BLaER1 treated with 17β-estradiol and CSF1 and Interleukin-3, amounts not matched to agents 10 nM and 100 nM (cell line): ENCODE results near the gene PSORS1C1.
"Not testable (repeated sequence)": the region's sequence is repeated elsewhere in the genome, so short reads cannot be mapped to it uniquely, and the experiment has no call there.

Experiments used
- H3K27ac ChIP-seq, 11 experiments: shearing (Covaris generic); formaldehyde crosslinking; 2 replicates each; pipeline ENCODE4 v1.8.1; 2022
- H3K27me3 ChIP-seq, 11 experiments: shearing (Covaris generic); formaldehyde crosslinking; 2 replicates each; pipeline ENCODE4 v1.8.1; 2022
- H3K36me3 ChIP-seq, 11 experiments: shearing (Covaris generic); formaldehyde crosslinking; 2 replicates each; pipeline ENCODE4 v1.8.1; 2022
- H3K4me1 ChIP-seq, 10 experiments: shearing (Covaris generic); formaldehyde crosslinking; 2 replicates each; pipeline ENCODE4 v1.8.1; 2022
- H3K4me2 ChIP-seq, 11 experiments: shearing (Covaris generic); formaldehyde crosslinking; 2 replicates each; pipeline ENCODE4 v1.8.1; 2022
- H3K4me3 ChIP-seq, 10 experiments: shearing (Covaris generic); formaldehyde crosslinking; 2 replicates each; pipeline ENCODE4 v1.8.1; 2022
- H3K9ac ChIP-seq, 11 experiments: shearing (Covaris generic); formaldehyde crosslinking; 2 replicates each; pipeline ENCODE4 v1.8.1; 2022
- H3K9me3 ChIP-seq, 11 experiments: shearing (Covaris generic); formaldehyde crosslinking; replicated peaks in 1 of 11; 2 replicates each; pipeline ENCODE4 v1.8.1; 2022
- H4K20me1 ChIP-seq, 11 experiments: shearing (Covaris generic); formaldehyde crosslinking; 2 replicates each; pipeline ENCODE4 v1.8.1; 2022
- Cebpa-rat ChIP-seq, 11 experiments: shearing (Covaris generic); IDR thresholded peaks; 2 replicates each; pipeline ENCODE4 v1.8.1; 2022

Gene PSORS1C1

GRCh38 chr6:31174378-31174777, 59.8 kb downstream of the PSORS1C1 start:
- Histone ChIP-seq H4K20me1 (no peaks in the 10 kb centered on the region), H3K36me3 (no peaks in the 10 kb centered on the region), H3K27ac (no peak overlapping the region), H3K27me3 (no peaks in the 10 kb centered on the region), H3K4me1 (peaks cover 0 to 6% (median 0%) of the 10 kb centered on the region in 10 experiments; a peak in 2 of 20 replicates), H3K9ac (no peak overlapping the region), H3K9me3 (no peaks in the 10 kb centered on the region), H3K4me3 (no peak overlapping the region), H3K4me2 (no peak overlapping the region)
- no peak for TF ChIP-seq Cebpa-rat (IDR thresholded peaks at IDR 0.05)

DNA sequence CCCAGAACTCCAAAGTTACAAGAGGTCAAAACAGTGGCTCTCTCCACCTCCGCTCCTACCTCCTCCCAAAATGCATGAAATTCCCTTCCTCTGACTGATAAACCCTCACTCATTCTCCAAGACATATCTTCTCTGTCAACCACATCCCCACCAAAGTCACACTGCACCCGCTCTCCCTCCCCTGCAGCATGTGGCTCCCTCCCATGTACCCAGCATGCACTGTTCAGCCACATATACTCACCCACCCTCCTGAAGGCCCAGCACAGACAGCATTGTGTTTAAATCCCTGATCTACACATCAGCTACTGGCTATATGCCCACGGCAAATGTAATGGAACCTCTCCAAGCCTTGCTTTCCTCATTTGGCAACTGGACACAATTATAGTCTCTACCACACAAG, 61.4 kb downstream of the PSORS1C1 start:
- Histone ChIP-seq H3K4me2 (no peak overlapping the region), H3K27ac (no peak overlapping the region), H3K4me3 (no peak overlapping the region), H3K36me3 (no peaks in the 10 kb centered on the region), H3K27me3 (no peaks in the 10 kb centered on the region), H3K4me1 (peaks cover 0 to 6% (median 0%) of the 10 kb centered on the region in 10 experiments; a peak in 2 of 20 replicates), H3K9me3 (no peaks in the 10 kb centered on the region), H4K20me1 (no peaks in the 10 kb centered on the region), H3K9ac (no peak overlapping the region)
- no peak for TF ChIP-seq Cebpa-rat (IDR thresholded peaks at IDR 0.05)

- Histone ChIP-seq H3K27ac (no peak overlapping the region), H3K4me3 (no peak overlapping the region), H4K20me1 (no peaks in the 10 kb centered on the region), H3K4me1 (peaks cover 0 to 6% (median 0%) of the 10 kb centered on the region in 10 experiments; a peak in 2 of 20 replicates), H3K9ac (no peak overlapping the region), H3K9me3 (no peaks in the 10 kb centered on the region), H3K27me3 (no peaks in the 10 kb centered on the region), H3K4me2 (peak overlapping the region in 1 of 11 experiments; percentile 37; a peak in 1 of 22 replicates), H3K36me3 (no peaks in the 10 kb centered on the region)
- no peak for TF ChIP-seq Cebpa-rat (IDR thresholded peaks at IDR 0.05)
These were observed 63.8 kb downstream of the PSORS1C1 start for GRCh38 chr6:31178143-31179041.

GRCh38 chr6:31179042-31179386, 64.4 kb downstream of the PSORS1C1 start:
- Histone ChIP-seq H3K27me3 (no peaks in the 10 kb centered on the region), H3K27ac (no peak overlapping the region), H3K4me3 (no peak overlapping the region), H3K9ac (no peak overlapping the region), H3K9me3 (no peaks in the 10 kb centered on the region), H3K4me2 (peak overlapping the region in 1 of 11 experiments; percentile 37; a peak in 1 of 22 replicates), H3K4me1 (peaks cover 0 to 6% (median 0%) of the 10 kb centered on the region in 10 experiments; a peak in 2 of 20 replicates), H3K36me3 (no peaks in the 10 kb centered on the region), H4K20me1 (no peaks in the 10 kb centered on the region)
- no peak for TF ChIP-seq Cebpa-rat (IDR thresholded peaks at IDR 0.05)

DNA sequence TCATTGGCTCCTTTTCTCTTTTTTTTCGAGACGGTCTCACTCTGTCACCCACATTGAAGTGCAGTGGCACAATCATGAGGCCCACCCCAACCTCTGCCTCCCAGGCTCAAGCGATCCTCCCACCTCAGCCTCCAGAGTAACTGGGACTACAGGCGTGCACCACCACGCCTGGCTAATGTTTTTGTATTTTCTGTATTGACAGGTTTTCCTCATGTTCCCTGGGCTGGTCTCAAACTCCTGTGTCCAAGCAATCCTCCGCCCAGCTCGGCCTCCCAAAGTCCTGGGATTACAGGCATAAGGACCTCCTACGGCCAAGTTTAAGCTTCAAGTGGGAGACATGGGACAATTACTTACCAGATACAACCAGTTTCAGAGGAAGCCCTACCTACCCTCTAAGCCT, 65.3 kb downstream of the PSORS1C1 start:
- Histone ChIP-seq H3K9me3 (no peaks in the 10 kb centered on the region), H3K4me3 (no peak overlapping the region), H3K27me3 (no peaks in the 10 kb centered on the region), H3K36me3 (no peaks in the 10 kb centered on the region), H3K4me2 (no peak overlapping the region), H3K4me1 (peaks cover 0 to 6% (median 0%) of the 10 kb centered on the region in 10 experiments; a peak in 2 of 20 replicates), H4K20me1 (no peaks in the 10 kb centered on the region), H3K9ac (no peak overlapping the region), H3K27ac (no peak overlapping the region)
- no peak for TF ChIP-seq Cebpa-rat (IDR thresholded peaks at IDR 0.05)

DNA sequence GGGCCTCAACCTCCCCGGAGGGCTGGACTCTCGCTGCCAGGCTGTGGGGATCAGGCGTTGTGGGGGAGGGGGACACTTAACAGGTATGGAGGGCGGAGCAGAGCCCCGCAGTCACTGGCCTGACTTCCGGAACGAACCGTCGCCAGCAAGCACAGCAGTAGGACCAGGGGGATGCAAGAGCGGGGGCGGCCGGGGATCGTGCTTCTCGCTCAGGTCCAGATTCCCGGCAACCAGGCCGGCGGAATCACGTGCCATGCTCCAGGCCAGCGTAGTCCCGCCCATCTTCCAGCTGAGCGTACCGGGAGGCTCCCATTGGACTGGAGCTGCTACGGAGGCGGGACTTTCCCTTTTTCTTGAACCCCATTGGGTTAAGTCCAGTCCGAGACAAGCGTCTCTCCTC, 65.9 kb downstream of the PSORS1C1 start:
- Histone ChIP-seq H3K36me3 (no peaks in the 10 kb centered on the region), H3K4me1 (peaks cover 0 to 6% (median 0%) of the 10 kb centered on the region in 10 experiments; a peak in 2 of 20 replicates), H3K4me3 (no peak overlapping the region), H3K9me3 (no peaks in the 10 kb centered on the region), H3K9ac (no peak overlapping the region), H3K4me2 (no peak overlapping the region), H4K20me1 (no peaks in the 10 kb centered on the region), H3K27me3 (no peaks in the 10 kb centered on the region), H3K27ac (no peak overlapping the region)
- no peak for TF ChIP-seq Cebpa-rat (IDR thresholded peaks at IDR 0.05)

- H3K27me3 ChIP-seq, H3K27ac ChIP-seq, H3K4me1 ChIP-seq, H4K20me1 ChIP-seq, H3K36me3 ChIP-seq, H3K9me3 ChIP-seq, H3K9ac ChIP-seq, H3K4me2 ChIP-seq, H3K4me3 ChIP-seq: not testable (repeated sequence)
These were observed 68.7 kb downstream of the PSORS1C1 start for GRCh38 chr6:31183287-31183686.

DNA sequence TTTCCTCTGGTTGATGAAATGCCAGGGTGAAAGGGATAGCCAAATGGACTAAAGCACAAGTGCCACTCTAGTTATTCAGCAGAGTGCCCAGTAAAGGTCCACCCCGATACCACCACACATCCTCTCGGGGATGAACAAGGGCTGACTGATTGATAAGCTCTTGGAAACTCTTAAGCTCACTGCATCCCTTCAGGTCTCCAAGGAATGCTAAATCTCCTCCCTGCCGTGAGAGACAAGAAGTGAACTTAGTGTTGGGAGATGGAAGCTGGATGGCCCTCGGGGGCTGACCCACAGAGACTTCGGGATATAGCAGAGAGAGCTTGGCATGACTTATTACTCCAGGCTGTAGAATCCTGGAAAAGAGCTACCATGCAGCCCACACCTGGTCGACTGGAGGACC, 69.3 kb downstream of the PSORS1C1 start:
- H3K9me3 ChIP-seq, H3K4me1 ChIP-seq, H4K20me1 ChIP-seq, H3K36me3 ChIP-seq, H3K4me2 ChIP-seq, H3K27ac ChIP-seq, H3K27me3 ChIP-seq, H3K9ac ChIP-seq, H3K4me3 ChIP-seq: not testable (repeated sequence)

DNA sequence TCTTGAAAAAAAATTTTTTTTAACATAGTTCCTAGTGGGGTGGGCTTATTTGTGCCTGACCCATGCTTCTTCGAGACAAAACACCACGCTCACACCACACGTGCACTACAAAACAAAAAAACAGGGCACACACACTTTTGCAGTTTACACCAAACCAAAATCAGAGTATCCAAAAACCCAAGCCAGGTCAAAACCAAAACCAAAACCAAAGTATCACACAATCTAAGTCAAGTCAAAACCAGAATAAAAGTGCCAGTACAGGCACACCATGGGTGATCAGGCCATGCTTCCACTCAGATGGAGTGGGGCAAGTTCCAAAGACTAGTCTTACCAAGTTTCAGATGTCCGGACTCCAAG, 71.1 kb downstream of the PSORS1C1 start:
- H3K9me3 ChIP-seq, H3K27me3 ChIP-seq, H3K27ac ChIP-seq, H3K9ac ChIP-seq, H3K4me1 ChIP-seq, H3K36me3 ChIP-seq, H4K20me1 ChIP-seq, H3K4me3 ChIP-seq: not testable (repeated sequence)
- 0 out of 22 replicates have a peak overlapping the region, but pooled peaks of 1 of the 11 experiments have one; percentile 22 for H3K4me2 ChIP-seq

- Histone ChIP-seq H3K36me3 (no peaks in the 10 kb centered on the region), H3K4me2 (0 out of 22 replicates have a peak overlapping the region, but pooled peaks of 1 of the 11 experiments have one; percentile 22), H3K4me1 (peaks cover 0 to 5% (median 0%) of the 10 kb centered on the region in 10 experiments; a peak in 1 of 20 replicates), H3K27me3 (no peaks in the 10 kb centered on the region), H3K4me3 (no peak overlapping the region), H3K27ac (no peak overlapping the region), H3K9ac (no peak overlapping the region), H3K9me3 (no peaks in the 10 kb centered on the region), H4K20me1 (no peaks in the 10 kb centered on the region)
- no peak for TF ChIP-seq Cebpa-rat (IDR thresholded peaks at IDR 0.05)
These were observed 71.6 kb downstream of the PSORS1C1 start for GRCh38 chr6:31186052-31186734.
